NCI-H774 (cell line): ENCODE data around the gene OSCP1.

ENCODE experiments used
- DNase-seq: peaks from one replicate; lab custom pipeline; 2025; lab: John Stamatoyannopoulos, UW

Gene OSCP1

GRCh38 chr1:36401602-36402503, 48.4 kb downstream of the OSCP1 start:
- DNase-seq: no peak

GRCh38 chr1:36400825-36401601, 49.2 kb downstream of the OSCP1 start:
- no peak for DNase-seq

- no peak for DNase-seq
These were observed 49.8 kb downstream of the OSCP1 start for GRCh38 chr1:36400514-36400824.

- DNase-seq: no peak
These were observed 51.8 kb downstream of the OSCP1 start for GRCh38 chr1:36398370-36398977.

- DNase-seq: peak; percentile 99
These were observed 52.6 kb downstream of the OSCP1 start, which contains the start of gene LSM10 for GRCh38 chr1:36397378-36398230. Gene LSM10 (minus strand): TSS chr1:36397908. CDS start chr1:36394129, 3,779 bp downstream.

- no peak for DNase-seq
These were observed 53.2 kb downstream of the OSCP1 start for GRCh38 chr1:36397083-36397377.

- DNase-seq: no peak
These were observed 53.9 kb downstream of the OSCP1 start for GRCh38 chr1:36396359-36396758.

- no peak for DNase-seq
These were observed 56.6 kb downstream of the OSCP1 start for GRCh38 chr1:36393686-36394085.

- DNase-seq: no peak
These were observed 57.4 kb downstream of the OSCP1 start for GRCh38 chr1:36392836-36393235.

- DNase-seq: no peak
These were observed 59.0 kb downstream of the OSCP1 start for GRCh38 chr1:36391271-36391670.

- no peak for DNase-seq
These were observed 59.8 kb downstream of the OSCP1 start for GRCh38 chr1:36390411-36390810.

GRCh38 chr1:36389999-36390398, 60.3 kb downstream of the OSCP1 start:
- DNase-seq: no peak

GRCh38 chr1:36389261-36389660, 61.0 kb downstream of the OSCP1 start:
- DNase-seq: no peak

- DNase-seq: no peak
These were observed 62.9 kb downstream of the OSCP1 start for GRCh38 chr1:36387141-36387949.

GRCh38 chr1:36386265-36387140, 63.7 kb downstream of the OSCP1 start:
- peak; percentile 87 for DNase-seq

- DNase-seq: peak; percentile 100
These were observed 64.6 kb downstream of the OSCP1 start, which contains the start of gene STK40 for GRCh38 chr1:36385410-36386264. Gene STK40 (minus strand): TSS chr1:36385924. CDS start chr1:36361332, 24,592 bp downstream.

GRCh38 chr1:36384542-36385409, 65.5 kb downstream of the OSCP1 start:
- peak; percentile 75 for DNase-seq

GRCh38 chr1:36383240-36383639, 67.0 kb downstream of the OSCP1 start:
- DNase-seq: no peak
